Transverse colon (tissue), 4 donors: ENCODE measurements around the gene PITRM1. TPM values are rescaled to one million over a fixed set of nuclear protein-coding genes. Genes with fewer than 3 reads are reported as not detected.

Source experiments
- DNase-seq: peaks from one replicate; pipeline ENCODE4 v3.0.0-alpha.2; 2019
- H3K27ac ChIP-seq, 4 donors: fragments of 200-600 bp; sonication (generic); 2 replicates each; pipeline ENCODE4 v1.5.1; 2016 to 2018; ENCODE audit warnings: inconsistent platforms in 4 of 4
- H3K27me3 ChIP-seq: fragments of 200-600 bp; sonication (generic); 2 replicates; pipeline ENCODE4 v1.5.1; 2017; ENCODE audit warnings: inconsistent platforms
- H3K36me3 ChIP-seq, 4 donors: fragments of 200-600 bp; sonication (generic); 2 replicates each; pipeline ENCODE4 v1.5.1; 2017 to 2019; ENCODE audit warnings: inconsistent platforms in 4 of 4
- H3K4me1 ChIP-seq, 4 donors: fragments of 200-600 bp; sonication (generic); 2 replicates each; pipeline ENCODE4 v1.5.1; 2017 to 2020; ENCODE audit warnings: inconsistent platforms in 4 of 4
- H3K4me3 ChIP-seq, 4 donors: fragments of 200-600 bp; sonication (generic); 1 replicate in 1 of 4; 2 replicates in 3 of 4; pipeline versions ENCODE4 v1.5.1 to v1.6.1; 2017 to 2019; ENCODE audit warnings: inconsistent platforms in 4 of 4
- H3K9me3 ChIP-seq, 2 donors: fragments of 200-600 bp; sonication (generic); 2 replicates each; pipeline ENCODE4 v1.5.1; 2017 to 2019; ENCODE audit warnings: inconsistent platforms in 2 of 2
- EP300 ChIP-seq: sonication (generic); formaldehyde crosslinking; IDR thresholded peaks from one replicate; pipeline ENCODE4 v1.6.1; 2017; ENCODE audit warnings: antibody characterized with exemption, low read depth
- POLR2A ChIP-seq: fragments of 450-650 bp; IDR thresholded peaks from one replicate; pipeline ENCODE4 v1.6.1; 2016; ENCODE audit warnings: antibody characterized with exemption, mild to moderate bottlenecking, moderate library complexity
- POLR2AphosphoS5 ChIP-seq, 3 donors: sonication (generic); formaldehyde crosslinking; IDR thresholded peaks; one replicate each; pipeline ENCODE4 v1.6.1; 2016; ENCODE audit warnings: antibody characterized with exemption in 3 of 3
- WGBS, 2 donors: methylation state at CpG; one replicate each; pipeline ENCODE4 v1.1.5; 2018; ENCODE audit warnings: low coverage in 1 of 2; 5-methylcytosine and 5-hydroxymethylcytosine counted together
- in situ Hi-C, 4 donors: fragments of 200-750 bp; cut with MboI; loops; one replicate each; pipeline versions ENCODE4 v1.15.0 to v1.15.1; 2017; ENCODE audit warnings: low sequenced_read_pairs in 3 of 4, low pct_ligation_motif_present in 1 of 4, low pct_unique_long_range_greater_than_20kb in 1 of 4
- intact Hi-C: fragments of 100-400 bp; cut with DNase I; formaldehyde crosslinking; loops from one replicate; pipeline ENCODE4 v1.15.1; 2023; ENCODE audit warnings: low total_unique reads
- total RNA-seq, 4 donors: library from RNA; depleted of rRNA; stranded (reverse); fragments of >200 nt; gene quantifications; one replicate each; pipeline ENCODE4 v1.1.0, GENCODE V29; 2016
- TF ChIP-seq, protein P1 (sequence below), 5 experiments: fragments of 200-600 bp in 3 of 5; fragments of 450-650 bp in 2 of 5; sonication (generic) in 3 of 5; IDR thresholded peaks; 1 replicate in 2 of 5; 2 replicates in 3 of 5; pipeline ENCODE4 v1.5.1; 2016 to 2017; ENCODE audit warnings: antibody characterized with exemption in 5 of 5, inconsistent platforms in 3 of 5, mild to moderate bottlenecking in 2 of 5, moderate library complexity in 1 of 5

The PITRM1 gene
- total RNA-seq, 4 donors from 2014 or later = 50.9 to 108 (median 67.6) TPM

DNA sequence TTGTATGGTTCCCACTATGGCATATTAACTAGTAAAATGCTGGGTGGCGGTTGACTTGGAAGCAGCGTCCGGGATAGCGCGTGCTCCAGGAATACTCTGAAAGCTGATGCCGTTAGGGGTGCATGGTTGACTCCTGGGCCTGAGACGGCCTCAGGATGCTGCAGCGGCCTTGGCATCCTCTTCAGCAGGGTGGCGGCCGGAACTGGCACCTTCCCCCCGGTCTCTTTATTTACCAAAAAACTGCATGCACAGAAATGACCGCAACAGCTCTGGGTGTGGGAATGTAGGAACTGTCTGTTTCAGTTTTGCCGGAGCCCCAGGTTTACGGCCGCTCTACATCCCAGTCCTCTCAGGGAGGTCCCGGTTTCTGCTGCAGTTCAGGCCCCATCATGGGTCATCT is 76.4 kb downstream of the PITRM1 start:
- intact Hi-C loops = no loop called here
- H3K36me3 ChIP-seq = no peaks in the 10 kb centered on the region
- TF ChIP-seq, protein P1, sequence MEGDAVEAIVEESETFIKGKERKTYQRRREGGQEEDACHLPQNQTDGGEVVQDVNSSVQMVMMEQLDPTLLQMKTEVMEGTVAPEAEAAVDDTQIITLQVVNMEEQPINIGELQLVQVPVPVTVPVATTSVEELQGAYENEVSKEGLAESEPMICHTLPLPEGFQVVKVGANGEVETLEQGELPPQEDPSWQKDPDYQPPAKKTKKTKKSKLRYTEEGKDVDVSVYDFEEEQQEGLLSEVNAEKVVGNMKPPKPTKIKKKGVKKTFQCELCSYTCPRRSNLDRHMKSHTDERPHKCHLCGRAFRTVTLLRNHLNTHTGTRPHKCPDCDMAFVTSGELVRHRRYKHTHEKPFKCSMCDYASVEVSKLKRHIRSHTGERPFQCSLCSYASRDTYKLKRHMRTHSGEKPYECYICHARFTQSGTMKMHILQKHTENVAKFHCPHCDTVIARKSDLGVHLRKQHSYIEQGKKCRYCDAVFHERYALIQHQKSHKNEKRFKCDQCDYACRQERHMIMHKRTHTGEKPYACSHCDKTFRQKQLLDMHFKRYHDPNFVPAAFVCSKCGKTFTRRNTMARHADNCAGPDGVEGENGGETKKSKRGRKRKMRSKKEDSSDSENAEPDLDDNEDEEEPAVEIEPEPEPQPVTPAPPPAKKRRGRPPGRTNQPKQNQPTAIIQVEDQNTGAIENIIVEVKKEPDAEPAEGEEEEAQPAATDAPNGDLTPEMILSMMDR (IDR thresholded peaks at IDR 0.05) = no peak
- TF ChIP-seq POLR2AphosphoS5 (IDR thresholded peaks at IDR 0.05) = no peak
- TF ChIP-seq EP300 = no peak
- TF ChIP-seq POLR2A = no peak
- 45 to 65% methylated on average over 7 to 16 of the region's 16 CpGs for WGBS, 2 donors
- in situ Hi-C loops = no loop called here
- H3K9me3 ChIP-seq = no peaks in the 10 kb centered on the region
- peak overlapping the region in 1 of 4 donors; percentile 2 for H3K4me3 ChIP-seq
- peak overlapping the region; percentile 65 to 83 (median 74) for H3K27ac ChIP-seq
- no peak for DNase-seq
- peaks cover 13 to 29% (median 23%) of the 10 kb centered on the region in 4 donors for H3K4me1 ChIP-seq
- H3K27me3 ChIP-seq = no peaks in the 10 kb centered on the region

DNA sequence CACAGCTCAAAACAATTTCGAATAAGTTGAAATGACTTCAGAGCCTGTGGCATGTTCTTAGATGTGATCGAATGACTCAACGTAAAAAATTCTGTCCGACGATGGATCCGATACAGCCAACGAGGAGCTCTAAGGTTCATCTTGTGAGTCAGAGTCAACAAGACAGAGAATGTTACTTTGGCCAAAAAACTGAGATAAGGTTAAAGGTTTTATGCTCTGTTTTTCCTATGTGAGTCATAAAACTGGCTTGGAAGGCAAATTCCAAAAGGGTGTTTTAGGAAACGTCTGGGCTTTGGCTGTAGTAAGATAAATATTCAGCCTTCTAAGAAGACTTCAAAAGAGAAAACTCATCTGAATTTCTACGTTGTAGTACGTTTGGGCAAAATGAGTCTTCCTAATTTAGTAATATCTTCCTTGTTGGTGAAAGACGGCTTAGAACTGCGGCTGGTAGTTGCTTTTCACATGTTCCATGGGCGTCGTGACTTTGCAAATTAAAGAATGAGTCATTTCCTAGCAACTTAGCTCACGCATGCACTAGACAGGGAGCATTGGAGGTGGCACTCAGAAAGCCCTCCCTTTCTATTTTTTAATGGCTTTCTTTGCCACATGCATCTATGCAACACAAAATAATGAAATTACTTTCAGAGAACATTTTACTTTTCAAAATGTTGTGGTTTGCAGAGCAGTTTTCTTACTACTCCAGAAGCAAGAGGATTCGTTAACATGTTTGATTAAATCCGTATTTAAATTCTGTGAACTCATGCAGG is 77.0 kb downstream of the PITRM1 start:
- 9% methylated on average over 11 to 17 of the region's 17 CpGs for WGBS, 2 donors
- in situ Hi-C loops (no loop called here), intact Hi-C loops (no loop called here)
- peak overlapping the region in 1 of 4 donors; percentile 2 for H3K4me3 ChIP-seq
- H3K27ac ChIP-seq = peak overlapping the region; percentile 65 to 83 (median 74)
- TF ChIP-seq POLR2A (no peak), POLR2AphosphoS5 (IDR thresholded peaks at IDR 0.05) (peak; percentile 57 to 80 (median 76))
- H3K4me1 ChIP-seq = peaks cover 17 to 35% (median 26%) of the 10 kb centered on the region in 4 donors
- H3K36me3 ChIP-seq = no peaks in the 10 kb centered on the region
- H3K9me3 ChIP-seq = no peaks in the 10 kb centered on the region
- no peaks in the 10 kb centered on the region for H3K27me3 ChIP-seq
- peak; percentile 35 for DNase-seq

DNA sequence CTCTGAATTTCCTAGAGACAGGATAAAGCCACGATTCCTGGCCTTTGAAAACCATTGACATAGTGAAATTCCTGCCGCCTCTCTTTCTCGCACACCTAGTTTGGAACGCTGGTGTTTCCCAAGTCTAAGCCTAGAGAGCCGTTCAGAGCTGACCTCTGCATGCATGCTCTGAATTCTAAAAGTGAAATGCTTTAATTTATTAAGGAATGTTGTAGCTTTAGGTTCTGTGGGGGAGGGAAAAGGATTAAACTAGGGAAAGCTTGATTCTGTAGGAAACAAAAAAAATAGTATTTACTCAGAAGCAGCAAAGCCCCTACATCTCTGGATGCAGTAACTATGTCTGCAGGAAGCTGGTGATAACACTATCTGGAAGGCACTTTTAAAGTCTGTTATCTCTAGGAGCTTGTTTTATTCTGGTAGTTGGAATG is 78.0 kb downstream of the PITRM1 start:
- H3K4me1 ChIP-seq = peaks cover 20 to 40% (median 26%) of the 10 kb centered on the region in 4 donors
- H3K27me3 ChIP-seq = no peaks in the 10 kb centered on the region
- peak overlapping the region; percentile 65 to 83 (median 74) for H3K27ac ChIP-seq
- intact Hi-C loops = no loop called here
- DNase-seq = no peak
- TF ChIP-seq POLR2A (no peak), EP300 (no peak), POLR2AphosphoS5 (IDR thresholded peaks at IDR 0.05) (no peak)
- TF ChIP-seq, protein P1 (IDR thresholded peaks at IDR 0.05) = no peak
- no peaks in the 10 kb centered on the region for H3K36me3 ChIP-seq
- WGBS, 2 donors = 56 to 81% methylated on average over 5 of the region's 5 CpGs
- in situ Hi-C loops = no loop called here
- no peak overlapping the region for H3K4me3 ChIP-seq
- H3K9me3 ChIP-seq = no peaks in the 10 kb centered on the region

DNA sequence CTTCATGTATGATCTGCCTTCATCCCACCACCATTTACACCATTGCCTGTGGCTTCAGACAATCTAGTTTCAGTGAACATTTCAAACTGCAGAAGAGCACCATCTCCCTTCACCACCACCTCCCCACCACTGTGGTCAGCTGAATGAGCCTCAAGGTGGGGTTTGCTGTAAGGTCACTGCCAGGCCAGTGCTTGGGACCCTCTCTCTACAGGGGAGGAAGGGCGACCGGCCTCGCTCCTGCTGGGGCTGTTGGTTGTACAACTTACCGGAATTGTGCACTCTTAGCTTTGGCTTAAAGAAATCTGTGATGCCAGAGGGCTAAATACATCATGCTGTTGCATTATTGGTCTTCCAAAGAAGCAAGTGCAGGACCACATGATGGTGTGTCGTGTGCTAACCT is 78.6 kb downstream of the PITRM1 start:
- H3K4me3 ChIP-seq = no peak overlapping the region
- 97 to 100% methylated on average over 2 to 5 of the region's 5 CpGs for WGBS, 2 donors
- in situ Hi-C loops (no loop called here), intact Hi-C loops (no loop called here)
- no peaks in the 10 kb centered on the region for H3K27me3 ChIP-seq
- no peak for DNase-seq
- peaks cover 20 to 40% (median 26%) of the 10 kb centered on the region in 4 donors for H3K4me1 ChIP-seq
- TF ChIP-seq POLR2AphosphoS5 (IDR thresholded peaks at IDR 0.05) = no peak
- TF ChIP-seq, protein P1 (IDR thresholded peaks at IDR 0.05) = no peak
- no peak for TF ChIP-seq EP300
- no peak for TF ChIP-seq POLR2A
- no peaks in the 10 kb centered on the region for H3K9me3 ChIP-seq
- H3K27ac ChIP-seq = peak overlapping the region; percentile 65 to 83 (median 74)
- no peaks in the 10 kb centered on the region for H3K36me3 ChIP-seq
